GM23338 (cell line): ENCODE data around the gene DCLK2. TPM values are rescaled to one million over a fixed set of nuclear protein-coding genes. Genes with fewer than 3 reads are reported as not detected.

Experiments
- CREB1 ChIP-seq: fragments of 250-450 bp; sonication (Bioruptor Pico); IDR thresholded peaks from 2 replicates; pipeline ENCODE4 v1.5.0; 2020; ENCODE audit warnings: low read depth, mild to moderate bottlenecking, moderate library complexity
- CTCF ChIP-seq, 2 experiments: fragments of 200-600 bp in 1 of 2; sonication (generic) in 1 of 2; conservative IDR thresholded peaks; 2 replicates each; pipeline versions ENCODE4 v1.5.1 to v1.6.1; 2016 to 2017; ENCODE audit warnings: antibody characterized with exemption in 2 of 2, low read depth in 2 of 2, mild to moderate bottlenecking in 2 of 2, moderate library complexity in 1 of 2
- ETS1 ChIP-seq: IDR thresholded peaks from 2 replicates; pipeline ENCODE4 v1.6.1; 2016; ENCODE audit warnings: antibody characterized with exemption
- EZH2 ChIP-seq: fragments of 200-600 bp; sonication (generic); IDR thresholded peaks from one replicate; pipeline ENCODE4 v1.8.0; 2017; ENCODE audit warnings: antibody characterized with exemption, mild to moderate bottlenecking, low read depth; ENCODE audit not compliant: unreplicated experiment
- EZH2phosphoT487 ChIP-seq: fragments of 200-600 bp; sonication (generic); IDR thresholded peaks from one replicate; pipeline ENCODE4 v1.8.1; 2018; ENCODE audit warnings: antibody characterized with exemption; ENCODE audit not compliant: unreplicated experiment
- JUNB ChIP-seq: IDR thresholded peaks from one replicate; pipeline ENCODE4 v1.6.1; 2016; ENCODE audit warnings: antibody characterized with exemption; ENCODE audit not compliant: unreplicated experiment
- STAT1 ChIP-seq: IDR thresholded peaks from one replicate; pipeline ENCODE4 v1.6.1; 2016; ENCODE audit warnings: antibody characterized with exemption; ENCODE audit not compliant: unreplicated experiment
- ZNF331 ChIP-seq: fragments of 250-450 bp; sonication (Bioruptor Pico); IDR thresholded peaks from 2 replicates; pipeline ENCODE4 v1.5.0; 2020; ENCODE audit warnings: low read depth, mild to moderate bottlenecking, moderate library complexity
- ZNF462 ChIP-seq: fragments of 250-450 bp; sonication (Bioruptor Pico); IDR thresholded peaks from 2 replicates; pipeline ENCODE4 v1.5.0; 2020; ENCODE audit warnings: mild to moderate bottlenecking, moderate library complexity
- polyA plus RNA-seq: library from polyadenylated mRNA; unstranded; fragments of >200 nt; fragmentation: Nextera tagmentation; extraction: Ambion mirVana; gene quantifications from 2 replicates; pipeline ENCODE4 v1.2.1, GENCODE V29; 2016
- total RNA-seq: library from RNA; depleted of rRNA; stranded (reverse); fragments of >200 nt; shearing (Covaris generic); gene quantifications from 2 replicates; pipeline ENCODE4 v1.2.3, GENCODE V29; 2014

DCLK2 gene
- total and polyA plus RNA-seq, 2 experiments from 2014 or later, result 0.49 TPM; not detected in 1

- no peak for TF ChIP-seq ZNF462 (CRISPR knock-in tag)
- TF ChIP-seq EZH2phosphoT487, result no peak
- TF ChIP-seq JUNB, result no peak
- TF ChIP-seq EZH2, result no peak
- TF ChIP-seq ETS1, result no peak
- TF ChIP-seq STAT1, result no peak
- TF ChIP-seq ZNF331 (CRISPR knock-in tag), result no peak
- no peak for TF ChIP-seq CREB1
- no peak for TF ChIP-seq CTCF (conservative IDR thresholded peaks at IDR 0.05; ENCODE audit: low read depth in 2 of 2)
These were observed 38.7 kb upstream of the DCLK2 start (continued) for GRCh38 chr4:150039274-150040127.
